Measurements from ENCODE around the gene RNPS1. TPM values are rescaled to one million over a fixed set of nuclear protein-coding genes. Genes with fewer than 3 reads are reported as not detected.
"Not testable (repeated sequence)": the region's sequence is repeated elsewhere in the genome, so short reads cannot be mapped to it uniquely, and the experiment has no call there.

The RNPS1 gene
- total RNA-seq, 4 donors from 2014 or later: 93.0 to 125 (median 114) TPM

GRCh38 chr16:2244926-2245795 lies 22.8 kb downstream of the RNPS1 start:
- intact Hi-C loops (cut with DNase I): no loop called here
- H3K4me1 ChIP-seq: peaks cover 0 to 11% (median 1%) of the 10 kb centered on the region in 3 donors
- H3K27ac ChIP-seq: no peak overlapping the region
- no peaks in the 10 kb centered on the region for H3K27me3 ChIP-seq
- peaks cover 29 to 85% (median 31%) of the 10 kb centered on the region in 3 donors for H3K36me3 ChIP-seq
- no peak for DNase-seq
- H3K4me3 ChIP-seq: no peak overlapping the region
- H3K9me3 ChIP-seq: no peaks in the 10 kb centered on the region
- no peak for TF ChIP-seq POLR2A (IDR thresholded peaks at IDR 0.05)
- TF ChIP-seq, protein P1, sequence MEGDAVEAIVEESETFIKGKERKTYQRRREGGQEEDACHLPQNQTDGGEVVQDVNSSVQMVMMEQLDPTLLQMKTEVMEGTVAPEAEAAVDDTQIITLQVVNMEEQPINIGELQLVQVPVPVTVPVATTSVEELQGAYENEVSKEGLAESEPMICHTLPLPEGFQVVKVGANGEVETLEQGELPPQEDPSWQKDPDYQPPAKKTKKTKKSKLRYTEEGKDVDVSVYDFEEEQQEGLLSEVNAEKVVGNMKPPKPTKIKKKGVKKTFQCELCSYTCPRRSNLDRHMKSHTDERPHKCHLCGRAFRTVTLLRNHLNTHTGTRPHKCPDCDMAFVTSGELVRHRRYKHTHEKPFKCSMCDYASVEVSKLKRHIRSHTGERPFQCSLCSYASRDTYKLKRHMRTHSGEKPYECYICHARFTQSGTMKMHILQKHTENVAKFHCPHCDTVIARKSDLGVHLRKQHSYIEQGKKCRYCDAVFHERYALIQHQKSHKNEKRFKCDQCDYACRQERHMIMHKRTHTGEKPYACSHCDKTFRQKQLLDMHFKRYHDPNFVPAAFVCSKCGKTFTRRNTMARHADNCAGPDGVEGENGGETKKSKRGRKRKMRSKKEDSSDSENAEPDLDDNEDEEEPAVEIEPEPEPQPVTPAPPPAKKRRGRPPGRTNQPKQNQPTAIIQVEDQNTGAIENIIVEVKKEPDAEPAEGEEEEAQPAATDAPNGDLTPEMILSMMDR (IDR thresholded peaks at IDR 0.05): no peak
- WGBS, 2 donors: 79 to 85% methylated on average over 17 to 25 of the region's 30 CpGs

- H3K4me1 ChIP-seq: peaks cover 0 to 2% (median 0%) of the 10 kb centered on the region in 3 donors
- peaks cover 29 to 93% (median 31%) of the 10 kb centered on the region in 3 donors for H3K36me3 ChIP-seq
- intact Hi-C loops (cut with DNase I): no loop called here
- no peak for DNase-seq
- H3K27me3 ChIP-seq: no peaks in the 10 kb centered on the region
- no peak for TF ChIP-seq POLR2A (IDR thresholded peaks at IDR 0.05)
- TF ChIP-seq, protein P1 (IDR thresholded peaks at IDR 0.05): no peak
- 77% methylated on average over 3 of the region's 17 CpGs; no CpG with 5 or more reads in 1 of the 2 donors for WGBS, 2 donors
- H3K9me3 ChIP-seq: no peaks in the 10 kb centered on the region
- H3K27ac ChIP-seq: no peak overlapping the region
- H3K4me3 ChIP-seq: no peak overlapping the region
Measured at GRCh38 chr16:2244301-2244700, 23.6 kb downstream of the RNPS1 start.

GRCh38 chr16:2243781-2244180 lies 24.1 kb downstream of the RNPS1 start:
- intact Hi-C loops (cut with DNase I): no loop called here
- 91 to 93% methylated on average over 4 to 10 of the region's 11 CpGs for WGBS, 2 donors
- DNase-seq: no peak

DNA sequence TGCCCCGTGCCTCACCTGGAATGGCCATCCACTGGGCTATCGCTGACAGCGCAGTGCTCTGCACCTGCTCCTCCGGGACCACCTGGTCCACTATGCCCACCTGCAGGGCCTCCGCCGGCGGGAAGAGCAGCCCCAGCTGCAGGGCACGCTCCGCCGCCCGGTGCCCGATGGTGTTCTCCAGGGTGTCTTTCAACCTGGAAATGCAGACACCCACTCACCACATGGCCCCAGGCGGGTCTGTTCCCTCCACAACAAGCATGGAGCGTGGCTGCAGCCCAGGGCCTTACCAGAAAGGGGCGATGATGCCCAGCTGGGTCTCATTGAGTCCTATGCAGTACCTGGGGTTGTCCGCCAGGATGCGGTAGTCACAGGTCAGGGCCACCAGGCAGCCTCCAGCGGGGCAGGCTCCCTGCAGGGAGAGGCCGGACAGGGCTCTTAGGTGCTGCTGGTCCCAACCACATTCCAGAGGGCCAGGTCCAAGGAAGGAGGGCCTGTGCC lies 24.8 kb downstream of the RNPS1 start:
- H3K4me1 ChIP-seq: peaks cover 0 to 11% (median 2%) of the 10 kb centered on the region in 3 donors
- TF ChIP-seq POLR2A (IDR thresholded peaks at IDR 0.05): no peak
- TF ChIP-seq, protein P1 (IDR thresholded peaks at IDR 0.05): no peak
- WGBS, 2 donors: no CpG with 5 or more reads among the region's 19 CpGs
- H3K27me3 ChIP-seq: peaks cover 0 to 7% (median 0%) of the 10 kb centered on the region in 4 donors
- no peak overlapping the region for H3K4me3 ChIP-seq
- H3K27ac ChIP-seq: no peak overlapping the region
- H3K9me3 ChIP-seq: no peaks in the 10 kb centered on the region
- H3K36me3 ChIP-seq: peaks cover 29 to 83% (median 31%) of the 10 kb centered on the region in 3 donors
- DNase-seq: no peak
- intact Hi-C loops (cut with DNase I): no loop called here

More at GRCh38 chr16:2243781-2244180, 24.1 kb downstream of the RNPS1 start:
- Histone ChIP-seq H3K9me3 (no peaks in the 10 kb centered on the region), H3K4me3 (no peak overlapping the region), H3K36me3 (peaks cover 29 to 89% (median 31%) of the 10 kb centered on the region in 3 donors), H3K4me1 (peaks cover 0 to 4% (median 0%) of the 10 kb centered on the region in 3 donors), H3K27ac (no peak overlapping the region), H3K27me3 (no peaks in the 10 kb centered on the region)
- no peak for TF ChIP-seq POLR2A (IDR thresholded peaks at IDR 0.05)
- TF ChIP-seq, protein P1 (IDR thresholded peaks at IDR 0.05): no peak

DNA sequence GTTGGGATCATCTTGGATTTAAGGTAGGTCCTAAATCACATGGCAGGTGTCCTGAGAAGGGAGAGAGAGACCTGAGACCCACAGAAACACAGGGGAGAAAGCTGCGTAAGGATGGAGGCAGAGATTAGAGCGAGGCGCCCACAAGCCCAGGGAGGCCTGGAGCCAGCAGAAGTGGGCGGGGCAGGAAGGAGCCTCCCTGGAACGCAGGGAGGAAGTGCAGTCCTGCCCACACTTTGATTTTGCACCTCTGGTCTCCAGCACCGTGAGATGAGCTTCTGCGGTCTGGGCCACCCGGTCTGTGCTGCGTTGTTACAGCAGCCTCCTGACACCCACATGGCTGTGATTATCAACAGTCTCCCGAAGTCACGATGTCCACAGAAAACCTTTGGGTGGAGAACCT lies 25.3 kb downstream of the RNPS1 start:
- intact Hi-C loops (cut with DNase I): no loop called here
- WGBS, 2 donors: 71 to 76% methylated on average over 5 to 10 of the region's 11 CpGs
- peaks cover 3 to 15% (median 5%) of the 10 kb centered on the region in 3 donors for H3K4me1 ChIP-seq

DNA sequence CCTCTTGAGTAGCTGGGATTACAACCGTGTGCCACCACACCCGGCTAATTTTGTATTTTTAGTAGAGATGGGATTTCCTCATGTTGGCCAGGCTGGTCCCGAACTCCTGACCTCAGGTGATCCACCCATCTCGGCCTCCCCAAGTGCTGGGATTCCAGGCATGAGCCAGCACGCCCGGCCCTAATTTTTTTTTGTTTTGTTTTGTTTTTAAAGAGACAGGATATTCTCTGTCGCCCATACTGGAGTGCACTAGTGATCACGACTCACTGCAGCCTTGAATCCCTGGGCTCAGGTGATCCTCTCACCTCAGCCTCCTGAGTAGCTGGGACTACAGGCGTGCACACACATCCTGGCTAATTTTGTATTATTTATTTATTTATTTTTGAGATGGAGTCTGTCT lies 27.6 kb downstream of the RNPS1 start:
- H3K9me3 ChIP-seq; intact Hi-C loops (cut with DNase I); DNase-seq; H3K27ac ChIP-seq; H3K4me3 ChIP-seq: not testable (repeated sequence)
- H3K4me1 ChIP-seq: peaks cover 17 to 37% (median 22%) of the 10 kb centered on the region in 3 donors
- 54 to 66% methylated on average over 9 of the region's 9 CpGs for WGBS, 2 donors
- H3K27me3 ChIP-seq: peaks cover 7 to 34% (median 13%) of the 10 kb centered on the region in 4 donors
- H3K36me3 ChIP-seq: peaks cover 24 to 67% (median 26%) of the 10 kb centered on the region in 3 donors

More for the DNA sequence above, 25.3 kb downstream of the RNPS1 start:
- Histone ChIP-seq H3K36me3 (peaks cover 29 to 82% (median 31%) of the 10 kb centered on the region in 3 donors), H3K4me3 (no peak overlapping the region), H3K27ac (no peak overlapping the region), H3K9me3 (no peaks in the 10 kb centered on the region), H3K27me3 (peaks cover 0 to 12% (median 0%) of the 10 kb centered on the region in 4 donors)
- DNase-seq: no peak
- no peak for TF ChIP-seq POLR2A (IDR thresholded peaks at IDR 0.05)
- TF ChIP-seq, protein P1 (IDR thresholded peaks at IDR 0.05): no peak
